IMR-90 (cell line): ENCODE data around the gene EEPD1. TPM values are rescaled to one million over a fixed set of nuclear protein-coding genes. Genes with fewer than 3 reads are reported as not detected.

ENCODE experiments used
- ATAC-seq: fragments of 200-7000 bp; cut with Tn5 transposase; 2 replicates; pipeline ENCODE4 v1.9.1; 2020; ENCODE audit warnings: low read depth, mild to moderate bottlenecking, moderate library complexity
- BruUV-seq: library from RNA; stranded (reverse); fragments of 400-500 nt; replicated peaks from 2 replicates; lab custom pipeline; 2021; lab: Mats Ljungman, UMichigan
- CTCF ChIA-PET: fragments of 300-600 bp; formaldehyde crosslinking; extraction: SDS; loops from one replicate; lab custom pipeline; 2021; ENCODE audit warnings: antibody characterized with exemption; lab: Yijun Ruan, JAX
- POLR2A ChIA-PET: fragments of 300-600 bp; sonication (Branson Sonifier 250); formaldehyde crosslinking; loops from one replicate; lab custom pipeline; 2022; ENCODE audit warnings: antibody characterized with exemption; ENCODE audit not compliant: unreplicated experiment; lab: Charles Lee
- DNase-seq: peaks from one replicate; pipeline ENCODE4 v3.0.0; 2013
- H2AFZ ChIP-seq: replicated peaks from 2 replicates; pipeline ENCODE3; 2013; ENCODE audit warnings: low read length, mild to moderate bottlenecking; ENCODE audit not compliant: poor library complexity
- H2AK5ac ChIP-seq: 2 replicates; pipeline ENCODE4 v1.6.1; 2013; ENCODE audit warnings: low read depth, low read length, inconsistent platforms
- H2AK9ac ChIP-seq: replicated peaks from 2 replicates; pipeline ENCODE3; 2013; ENCODE audit warnings: mild to moderate bottlenecking, low read depth, low read length, moderate library complexity; ENCODE audit not compliant: poor library complexity
- H2BK120ac ChIP-seq: 2 replicates; pipeline ENCODE4 v1.6.1; 2013; ENCODE audit warnings: low read depth, low read length, inconsistent platforms
- H2BK15ac ChIP-seq: 3 replicates; pipeline ENCODE4 v1.6.1; 2013; ENCODE audit warnings: low read depth, low read length, inconsistent platforms
- H2BK20ac ChIP-seq: 2 replicates; pipeline ENCODE4 v1.6.1; 2013; ENCODE audit warnings: low read depth, mild to moderate bottlenecking, inconsistent platforms, low read length, moderate library complexity
- H2BK5ac ChIP-seq: 2 replicates; pipeline ENCODE4 v1.6.1; 2013; ENCODE audit warnings: mild to moderate bottlenecking, low read depth, low read length, inconsistent platforms; ENCODE audit not compliant: poor library complexity, severe bottlenecking
- H3K14ac ChIP-seq: replicated peaks from 2 replicates; pipeline ENCODE4 v1.6.1; 2013; ENCODE audit warnings: low read depth, low read length, inconsistent platforms
- H3K18ac ChIP-seq: 2 replicates; pipeline ENCODE4 v1.6.1; 2013; ENCODE audit warnings: low read depth, low read length, control low read depth
- H3K23ac ChIP-seq: 2 replicates; pipeline ENCODE4 v1.6.1; 2013; ENCODE audit warnings: low read depth, low read length, inconsistent platforms
- H3K27ac ChIP-seq: 2 replicates; pipeline ENCODE4 v1.5.1; 2013; ENCODE audit warnings: mild to moderate bottlenecking, control low read depth, low read length; ENCODE audit not compliant: insufficient read depth
- H3K27me3 ChIP-seq: 2 replicates; pipeline ENCODE4 v1.6.1; 2013; ENCODE audit warnings: low read length; ENCODE audit not compliant: control insufficient read depth, insufficient read depth
- H3K36me3 ChIP-seq: 2 replicates; pipeline ENCODE4 v1.6.1; 2013; ENCODE audit warnings: low read length, mixed read lengths; ENCODE audit not compliant: control insufficient read depth, insufficient read depth
- H3K4ac ChIP-seq: 2 replicates; pipeline ENCODE4 v1.6.1; 2013; ENCODE audit warnings: low read depth, low read length, inconsistent platforms
- H3K4me1 ChIP-seq: 2 replicates; pipeline ENCODE4 v1.6.1; 2013; ENCODE audit warnings: low read length, mixed read lengths; ENCODE audit not compliant: control insufficient read depth, insufficient read depth
- H3K4me2 ChIP-seq: 2 replicates; pipeline ENCODE4 v1.6.1; 2013; ENCODE audit warnings: low read depth, mild to moderate bottlenecking, control low read depth, low read length, moderate library complexity
- H3K4me3 ChIP-seq: 2 replicates; pipeline ENCODE4 v1.5.1; 2013; ENCODE audit warnings: low read depth, mild to moderate bottlenecking, control low read depth, low read length, moderate library complexity; ENCODE audit not compliant: insufficient read depth
- H3K56ac ChIP-seq: 2 replicates; pipeline ENCODE4 v1.6.1; 2013; ENCODE audit warnings: low read length, inconsistent platforms; ENCODE audit not compliant: insufficient read depth; ENCODE audit errors: extremely low read depth
- H3K79me1 ChIP-seq, 2 experiments: 2 replicates each; pipeline ENCODE4 v1.6.1; 2013; ENCODE audit warnings: low read length in 2 of 2, inconsistent platforms in 1 of 2, low read depth in 1 of 2
- H3K9ac ChIP-seq: 2 replicates; pipeline ENCODE4 v1.6.1; 2013; ENCODE audit warnings: low read depth, low read length, control low read depth
- H3K9me1 ChIP-seq: 2 replicates; pipeline ENCODE4 v1.6.1; 2013; ENCODE audit warnings: low read length, inconsistent platforms; ENCODE audit not compliant: insufficient read depth
- H3K9me3 ChIP-seq: 2 replicates; pipeline ENCODE4 v1.6.1; 2013; ENCODE audit warnings: low read length; ENCODE audit not compliant: control insufficient read depth, insufficient read depth
- H4K20me1 ChIP-seq: 2 replicates; pipeline ENCODE4 v1.6.1; 2013; ENCODE audit warnings: low read length, inconsistent platforms; ENCODE audit not compliant: insufficient read depth
- H4K5ac ChIP-seq: 2 replicates; pipeline ENCODE4 v1.6.1; 2013; ENCODE audit warnings: mild to moderate bottlenecking, low read depth, low read length, control low read depth
- H4K8ac ChIP-seq, 2 experiments: 2 replicates each; pipeline ENCODE4 v1.6.1; 2013; ENCODE audit warnings: low read depth in 2 of 2, low read length in 2 of 2, control low read depth in 1 of 2, inconsistent platforms in 1 of 2
- H4K91ac ChIP-seq: 2 replicates; pipeline ENCODE4 v1.6.1; 2013; ENCODE audit warnings: low read depth, low read length, inconsistent platforms; ENCODE audit not compliant: insufficient read depth
- CHD1 ChIP-seq: IDR thresholded peaks from 2 replicates; pipeline ENCODE4 v1.6.1; 2012; ENCODE audit warnings: low read depth, low read length, improper control_type of control experiment
- MAFK ChIP-seq: IDR thresholded peaks from 2 replicates; pipeline ENCODE4 v1.6.1; 2012; ENCODE audit warnings: low read depth, low read length, improper control_type of control experiment
- NFE2L2 ChIP-seq: fragments of 150-350 bp; IDR thresholded peaks from 2 replicates; pipeline ENCODE4 v1.6.1; 2016; ENCODE audit warnings: low read depth, mild to moderate bottlenecking, low read length
- RAD21 ChIP-seq: IDR thresholded peaks from 2 replicates; pipeline ENCODE4 v1.6.1; 2012; ENCODE audit warnings: low read length, improper control_type of control experiment
- RFX5 ChIP-seq: IDR thresholded peaks from 2 replicates; pipeline ENCODE4 v1.8.0; 2012; ENCODE audit warnings: low read depth, mild to moderate bottlenecking, low read length, moderate library complexity
- WGBS, 2 experiments: methylation state at CpG; one replicate each; pipeline versions ENCODE4 v1.1.5 to v1.1.7; 2013; ENCODE audit warnings: missing lambda C conversion rate in 2 of 2; ENCODE audit not compliant: insufficient read length in 1 of 2; ENCODE audit errors: extremely low coverage in 2 of 2; 5-methylcytosine and 5-hydroxymethylcytosine counted together
- dilution Hi-C: fragments of 300-500 bp; cut with HindIII; formaldehyde crosslinking; loops from one replicate; pipeline ENCODE4 v1.14.3; 2018; ENCODE audit warnings: low sequenced_read_pairs; ENCODE audit not compliant: unreplicated experiment
- in situ Hi-C: fragments of 300-500 bp; cut with MboI; formaldehyde crosslinking; loops from 3 replicates; pipeline ENCODE4 v1.14.3; 2019; ENCODE audit warnings: low sequenced_read_pairs, inconsistent platforms, mixed read lengths
- intact Hi-C: fragments of 100-400 bp; cut with micrococcal nuclease; formaldehyde crosslinking; loops from 2 replicates; pipeline ENCODE4 v1.10.0; 2022
- polyA plus RNA-seq, 3 experiments: library from polyadenylated mRNA; depleted of rRNA; stranded (reverse); fragments of >200 nt; gene quantifications; 2 replicates each; pipeline ENCODE4 v1.2.3, GENCODE V29; 2012; ENCODE audit warnings: low replicate concordance in 1 of 3
- total RNA-seq: library from RNA; depleted of rRNA; stranded (reverse); fragments of >200 nt; gene quantifications from 2 replicates; pipeline ENCODE4 v1.2.3, GENCODE V29; 2012
- TF ChIP-seq, protein P1 (sequence below): conservative IDR thresholded peaks from 2 replicates; pipeline ENCODE4 v1.5.1; 2012; ENCODE audit warnings: mild to moderate bottlenecking, low read depth, low read length, improper control_type of control experiment

Gene EEPD1
- total and polyA plus RNA-seq, 2 of the 4 experiments (the other 2 are of a cell fraction): 7.3 to 15.2 TPM

DNA sequence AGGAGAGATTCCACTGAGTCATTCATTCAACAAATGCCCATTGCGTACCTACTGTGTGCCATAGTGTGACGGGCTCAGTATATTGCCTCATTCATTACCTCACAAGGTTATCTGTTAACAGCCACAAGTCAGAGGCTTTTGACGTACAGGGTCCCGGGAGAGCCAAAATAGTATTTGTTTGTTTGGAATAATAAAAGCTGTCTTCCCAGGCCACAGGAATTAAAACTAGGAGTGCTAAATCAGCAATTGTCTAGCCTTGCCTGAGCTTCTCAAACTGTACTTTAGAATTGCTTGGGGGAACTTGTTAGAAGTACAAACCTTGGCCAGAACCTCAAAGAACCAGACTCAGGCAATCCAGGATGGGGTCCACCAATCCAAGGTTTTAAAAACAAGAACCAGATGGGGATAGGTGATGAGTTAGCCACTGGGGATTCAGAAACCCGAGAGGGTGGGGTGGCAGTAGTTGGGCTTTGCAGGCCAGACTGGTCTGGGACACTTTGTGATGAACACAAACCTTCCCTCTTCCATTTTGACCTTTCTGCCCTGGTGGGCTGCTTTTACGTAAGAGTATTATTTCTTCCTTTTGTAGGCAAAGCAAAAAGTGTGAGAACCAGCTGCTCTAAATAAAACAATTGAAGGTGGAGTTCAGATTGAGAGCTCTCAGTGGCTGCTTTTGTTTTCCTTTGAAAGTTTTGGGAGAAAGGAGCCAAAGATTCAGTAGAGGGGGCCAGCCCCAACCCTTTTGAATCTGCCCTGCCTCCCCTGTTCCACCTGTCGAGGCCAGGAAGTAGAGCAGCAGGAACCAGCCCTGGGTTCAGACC is 123.6 kb downstream of the EEPD1 start:
- H4K8ac ChIP-seq: no peak overlapping the region
- H2BK15ac ChIP-seq: no peak overlapping the region
- H3K27me3 ChIP-seq: no peaks in the 10 kb centered on the region
- H3K23ac ChIP-seq: no peak overlapping the region
- H3K4me1 ChIP-seq: peaks cover 41% of the 10 kb centered on the region
- no peaks in the 10 kb centered on the region for H3K36me3 ChIP-seq
- no peak overlapping the region for H3K18ac ChIP-seq
- no peak overlapping the region for H3K4me2 ChIP-seq
- intact Hi-C loops (no loop called here), dilution Hi-C loops (no loop called here), in situ Hi-C loops (no loop called here)
- ATAC-seq: no peak
- no peak overlapping the region for H3K56ac ChIP-seq
- H2AK5ac ChIP-seq: no peak overlapping the region
- no TSS peak for BruUV-seq
- no CpG with 5 or more reads among the region's 7 CpGs for WGBS, 2 experiments
- H2BK120ac ChIP-seq: no peak overlapping the region
- 0 out of 2 replicates have a peak overlapping the region, but pooled peaks have one; percentile 6 for H3K4ac ChIP-seq
- peaks cover 5 to 33% of the 10 kb centered on the region in 2 experiments; a peak in 3 of 4 replicates for H3K79me1 ChIP-seq
- no peak overlapping the region for H2BK20ac ChIP-seq
- TF ChIP-seq RAD21 (no peak), RFX5 (no peak), CHD1 (no peak), NFE2L2 (no peak), MAFK (peak; percentile 40; the same call in 1 of the 2 replicates)
- TF ChIP-seq, protein P1, sequence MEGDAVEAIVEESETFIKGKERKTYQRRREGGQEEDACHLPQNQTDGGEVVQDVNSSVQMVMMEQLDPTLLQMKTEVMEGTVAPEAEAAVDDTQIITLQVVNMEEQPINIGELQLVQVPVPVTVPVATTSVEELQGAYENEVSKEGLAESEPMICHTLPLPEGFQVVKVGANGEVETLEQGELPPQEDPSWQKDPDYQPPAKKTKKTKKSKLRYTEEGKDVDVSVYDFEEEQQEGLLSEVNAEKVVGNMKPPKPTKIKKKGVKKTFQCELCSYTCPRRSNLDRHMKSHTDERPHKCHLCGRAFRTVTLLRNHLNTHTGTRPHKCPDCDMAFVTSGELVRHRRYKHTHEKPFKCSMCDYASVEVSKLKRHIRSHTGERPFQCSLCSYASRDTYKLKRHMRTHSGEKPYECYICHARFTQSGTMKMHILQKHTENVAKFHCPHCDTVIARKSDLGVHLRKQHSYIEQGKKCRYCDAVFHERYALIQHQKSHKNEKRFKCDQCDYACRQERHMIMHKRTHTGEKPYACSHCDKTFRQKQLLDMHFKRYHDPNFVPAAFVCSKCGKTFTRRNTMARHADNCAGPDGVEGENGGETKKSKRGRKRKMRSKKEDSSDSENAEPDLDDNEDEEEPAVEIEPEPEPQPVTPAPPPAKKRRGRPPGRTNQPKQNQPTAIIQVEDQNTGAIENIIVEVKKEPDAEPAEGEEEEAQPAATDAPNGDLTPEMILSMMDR: no peak
- H3K27ac ChIP-seq: no peak overlapping the region
- H2AK9ac ChIP-seq: no peak overlapping the region
- no peak overlapping the region for H2BK5ac ChIP-seq
- H4K5ac ChIP-seq: no peak overlapping the region
- DNase-seq: no peak
- no peak overlapping the region for H3K4me3 ChIP-seq
- no peak overlapping the region for H4K91ac ChIP-seq
- no peak overlapping the region for H3K14ac ChIP-seq
- no peak overlapping the region for H3K9ac ChIP-seq
- no peaks in the 10 kb centered on the region for H3K9me3 ChIP-seq
- H4K20me1 ChIP-seq: no peaks in the 10 kb centered on the region
- POLR2A ChIA-PET: no interaction called here
- H3K9me1 ChIP-seq: peaks cover 20% of the 10 kb centered on the region
- CTCF ChIA-PET: no interaction called here
- H2AFZ ChIP-seq: no peak overlapping the region
